ENCODE results near the gene DNMT3A.

- TF ChIP-seq EZH2phosphoT487 (IDR thresholded peaks at IDR 0.05; ENCODE audit: insufficient read depth, low read depth) (no peak), EZH2 (IDR thresholded peaks at IDR 0.05; ENCODE audit: insufficient read depth, poor library complexity, severe bottlenecking) (no peak)
Measured at GRCh38 chr2:25178976-25179375, 162.7 kb downstream of the DNMT3A start.
